MM.1S (cell line): ENCODE results near the gene ZFR.

Experiments used
- EZH2 ChIP-seq: fragments of 300-600 bp; sonication (generic); optimal IDR thresholded peaks from 2 replicates; pipeline ENCODE3; 2017; ENCODE audit warnings: low read depth, mild to moderate bottlenecking, antibody characterized with exemption, low read length, mixed read lengths
- TF ChIP-seq, protein P1 (sequence below): fragments of 300-600 bp; sonication (generic); IDR thresholded peaks from 2 replicates; pipeline ENCODE4 v1.5.1; 2016; ENCODE audit warnings: antibody characterized with exemption, low read length, mixed read lengths

DNA sequence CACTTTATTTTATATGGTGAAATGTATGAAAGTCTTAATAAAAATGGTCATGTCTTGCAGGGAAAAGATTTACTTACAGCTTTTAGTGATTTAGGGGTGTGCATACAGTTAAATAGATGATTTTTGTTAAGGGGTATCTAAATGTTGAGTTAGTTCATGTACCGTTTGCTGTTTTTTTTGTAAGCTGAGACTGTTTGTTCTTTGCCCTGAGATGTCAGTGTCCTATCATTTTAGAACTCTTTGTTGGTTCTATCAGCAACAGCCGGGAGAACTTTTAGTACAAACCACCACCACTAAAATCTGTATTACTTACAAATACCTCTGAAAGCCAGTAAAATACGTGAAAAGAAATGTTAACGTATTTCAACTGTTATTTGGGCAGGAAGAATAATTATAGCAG is 75.5 kb downstream of the ZFR start:
- TF ChIP-seq, protein P1, sequence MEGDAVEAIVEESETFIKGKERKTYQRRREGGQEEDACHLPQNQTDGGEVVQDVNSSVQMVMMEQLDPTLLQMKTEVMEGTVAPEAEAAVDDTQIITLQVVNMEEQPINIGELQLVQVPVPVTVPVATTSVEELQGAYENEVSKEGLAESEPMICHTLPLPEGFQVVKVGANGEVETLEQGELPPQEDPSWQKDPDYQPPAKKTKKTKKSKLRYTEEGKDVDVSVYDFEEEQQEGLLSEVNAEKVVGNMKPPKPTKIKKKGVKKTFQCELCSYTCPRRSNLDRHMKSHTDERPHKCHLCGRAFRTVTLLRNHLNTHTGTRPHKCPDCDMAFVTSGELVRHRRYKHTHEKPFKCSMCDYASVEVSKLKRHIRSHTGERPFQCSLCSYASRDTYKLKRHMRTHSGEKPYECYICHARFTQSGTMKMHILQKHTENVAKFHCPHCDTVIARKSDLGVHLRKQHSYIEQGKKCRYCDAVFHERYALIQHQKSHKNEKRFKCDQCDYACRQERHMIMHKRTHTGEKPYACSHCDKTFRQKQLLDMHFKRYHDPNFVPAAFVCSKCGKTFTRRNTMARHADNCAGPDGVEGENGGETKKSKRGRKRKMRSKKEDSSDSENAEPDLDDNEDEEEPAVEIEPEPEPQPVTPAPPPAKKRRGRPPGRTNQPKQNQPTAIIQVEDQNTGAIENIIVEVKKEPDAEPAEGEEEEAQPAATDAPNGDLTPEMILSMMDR = no peak
- TF ChIP-seq EZH2 = no peak
